ENCODE data around the gene HDGFL2. TPM values are rescaled to one million over a fixed set of nuclear protein-coding genes. Genes with fewer than 3 reads are reported as not detected.

Gene HDGFL2
- total and polyA plus RNA-seq, 5 experiments from 2014 or later = 15.0 to 40.0 (median 25.3) TPM

DNA sequence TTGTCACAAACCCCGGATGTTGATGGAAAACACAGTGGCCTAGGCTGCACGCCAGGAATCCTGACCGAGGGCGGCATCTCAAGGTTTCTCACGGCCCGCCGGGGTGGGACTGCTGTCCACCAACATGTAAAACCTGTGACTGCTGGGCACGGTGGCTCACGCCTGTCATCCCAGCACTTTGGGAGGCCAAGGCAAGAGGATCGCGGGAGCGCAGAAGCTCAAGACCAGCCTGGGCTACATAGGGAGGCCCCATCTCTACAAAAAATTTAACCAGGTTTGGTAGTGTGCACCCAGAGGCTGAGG lies 35.0 kb downstream of the HDGFL2 start:
- ATAC-seq = no peak
- no peak overlapping the region for H3K27ac Mint-ChIP-seq
- H3K4me1 Mint-ChIP-seq = no peaks in the 10 kb centered on the region
- no peak for DNase-seq
- no peaks in the 10 kb centered on the region for H3K9me3 Mint-ChIP-seq
- peaks cover 0 to 7% (median 2%) of the 10 kb centered on the region in 3 donors for H3K36me3 Mint-ChIP-seq
- H3K4me3 Mint-ChIP-seq = no peak overlapping the region
- H3K27me3 Mint-ChIP-seq = no peaks in the 10 kb centered on the region
- POLR2A ChIA-PET = no interaction called here

DNA sequence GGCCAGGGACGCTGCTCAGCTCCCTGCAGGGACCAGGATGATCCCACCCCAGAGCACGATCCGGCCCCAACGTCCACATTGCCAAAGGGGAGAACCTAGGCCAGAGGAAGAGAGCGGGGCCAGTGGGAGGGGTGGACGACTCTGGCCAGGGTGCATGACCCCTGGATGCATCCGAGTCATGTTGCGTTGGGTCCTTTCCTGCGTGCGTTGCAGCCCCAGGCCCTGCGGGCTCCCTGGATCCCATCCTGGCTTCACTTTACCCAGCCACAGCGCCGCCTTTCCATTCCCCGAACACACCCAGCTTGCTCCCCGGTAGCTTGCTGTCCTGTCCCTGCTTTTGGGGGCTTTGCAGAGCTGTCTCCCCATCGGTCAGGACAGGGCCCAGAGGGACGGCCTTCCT lies 35.7 kb downstream of the HDGFL2 start:
- no peak overlapping the region for H3K4me3 Mint-ChIP-seq
- peaks cover 0 to 4% (median 2%) of the 10 kb centered on the region in 3 donors for H3K36me3 Mint-ChIP-seq
- no peak overlapping the region for H3K27ac Mint-ChIP-seq
- POLR2A ChIA-PET = no interaction called here
- no peaks in the 10 kb centered on the region for H3K27me3 Mint-ChIP-seq
- H3K9me3 Mint-ChIP-seq = no peaks in the 10 kb centered on the region
- no peak for DNase-seq
- no peaks in the 10 kb centered on the region for H3K4me1 Mint-ChIP-seq
- ATAC-seq = no peak

DNA sequence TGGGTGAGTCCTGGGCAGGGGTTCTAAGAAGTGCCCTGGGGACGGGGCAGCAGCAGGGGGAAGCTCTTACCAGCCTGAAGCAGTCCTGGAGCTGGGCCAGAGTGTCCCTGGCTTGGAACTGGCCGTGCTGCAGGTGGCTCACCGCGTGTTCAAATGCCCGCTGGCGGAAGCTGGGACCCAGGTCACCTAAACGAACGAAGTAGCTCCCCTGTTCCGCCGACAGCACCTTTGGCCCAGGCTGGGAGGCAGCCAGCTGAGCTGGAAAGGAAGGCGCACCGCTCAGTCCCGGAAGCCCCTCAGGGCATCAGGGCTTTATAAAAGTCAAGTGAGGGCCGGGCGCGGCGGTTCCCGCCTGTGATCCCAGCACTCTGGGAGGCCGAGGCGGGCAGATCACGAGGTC lies 36.6 kb downstream of the HDGFL2 start:
- POLR2A ChIA-PET = no interaction called here
- no peak for ATAC-seq

DNA sequence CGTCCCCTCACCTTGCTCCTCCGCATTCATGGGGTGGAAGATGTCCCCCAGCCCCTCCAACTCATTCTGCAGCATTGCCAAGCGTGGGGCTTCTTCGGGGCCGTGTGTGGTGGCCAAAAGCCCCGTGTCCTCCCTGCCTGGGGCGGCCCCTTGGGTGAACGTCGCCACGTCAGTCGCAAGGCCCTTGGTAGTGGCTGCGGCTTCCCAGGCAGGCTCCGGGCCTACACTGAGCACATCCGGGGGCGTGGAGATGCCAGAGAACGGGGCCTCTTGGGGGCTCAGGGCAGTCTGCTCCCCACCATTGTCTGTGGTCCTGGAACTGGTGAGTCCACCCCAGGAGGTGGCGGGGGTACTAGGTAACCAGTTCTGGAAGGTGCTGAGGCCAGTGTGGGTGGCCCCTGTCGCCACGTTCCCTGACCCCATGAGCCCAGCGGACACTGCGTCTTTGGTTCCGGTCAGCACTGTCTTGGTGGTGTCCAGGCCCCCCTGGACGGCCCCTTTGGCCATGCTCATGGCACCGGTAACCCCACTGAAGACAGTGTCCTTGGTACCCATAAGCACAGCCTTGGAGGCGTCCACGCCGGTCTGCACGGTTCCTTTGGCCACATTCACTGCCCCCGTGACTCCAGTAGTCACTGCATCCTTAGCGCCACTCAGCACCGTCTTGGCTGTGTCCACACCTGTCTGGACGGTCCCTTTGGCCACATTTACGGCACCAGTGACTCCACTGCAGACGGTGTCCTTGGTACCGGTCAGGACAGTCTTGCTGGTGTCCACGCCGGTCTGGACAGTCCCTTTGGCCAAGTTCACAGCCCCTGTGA lies 38.5 kb downstream of the HDGFL2 start:
- DNase-seq = peak in 1 of 10 donors; percentile 12
- POLR2A ChIA-PET = no interaction called here
- peak in 1 of 2 donors; percentile 29 for ATAC-seq

More for the DNA sequence above, 36.6 kb downstream of the HDGFL2 start:
- H3K36me3 Mint-ChIP-seq = peaks cover 0 to 4% (median 2%) of the 10 kb centered on the region in 3 donors
- no peaks in the 10 kb centered on the region for H3K27me3 Mint-ChIP-seq
- no peaks in the 10 kb centered on the region for H3K4me1 Mint-ChIP-seq
- H3K9me3 Mint-ChIP-seq = no peaks in the 10 kb centered on the region
- DNase-seq = no peak
- H3K27ac Mint-ChIP-seq = no peak overlapping the region
- no peak overlapping the region for H3K4me3 Mint-ChIP-seq

DNA sequence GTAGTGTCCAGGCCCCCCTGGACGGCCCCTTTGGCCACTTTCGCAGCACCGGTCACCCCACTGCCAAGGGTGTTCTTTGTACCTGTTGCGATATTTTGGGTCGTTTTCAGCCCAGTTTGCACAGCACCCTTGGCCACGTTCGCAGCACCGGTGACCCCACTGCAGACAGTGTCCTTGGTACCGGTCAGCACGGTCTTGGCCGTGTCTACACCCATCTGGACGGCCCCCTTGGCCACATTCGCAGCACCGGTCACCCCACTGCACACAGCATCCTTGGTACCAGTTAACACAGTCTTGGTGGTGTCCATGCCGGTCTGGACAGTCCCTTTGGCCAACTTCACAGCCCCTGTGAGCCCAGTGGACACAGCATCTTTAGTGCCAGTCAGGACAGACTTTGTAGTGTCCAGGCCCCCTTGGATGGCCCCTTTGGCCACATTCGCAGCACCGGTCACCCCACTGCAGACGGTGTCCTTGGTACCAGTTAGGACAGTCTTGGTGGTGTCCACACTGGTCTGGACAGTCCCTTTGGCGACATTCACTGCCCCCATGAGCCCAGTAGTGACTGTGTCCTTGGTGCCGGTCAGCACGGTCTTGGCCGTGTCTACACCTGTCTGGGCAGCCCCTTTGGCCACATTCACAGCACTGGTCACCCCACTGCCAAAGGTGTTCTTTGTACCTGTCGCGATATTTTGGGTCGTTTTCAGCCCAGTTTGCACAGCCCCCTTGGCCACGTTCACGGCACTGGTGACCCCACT lies 39.4 kb downstream of the HDGFL2 start:
- Mint-ChIP-seq H3K4me1 (no peaks in the 10 kb centered on the region), H3K4me3 (no peak overlapping the region), H3K27ac (no peak overlapping the region), H3K27me3 (peaks cover 0 to 3% (median 0%) of the 10 kb centered on the region in 5 donors), H3K36me3 (no peaks in the 10 kb centered on the region), H3K9me3 (no peaks in the 10 kb centered on the region)
- ATAC-seq (no peak), DNase-seq (no peak)
- POLR2A ChIA-PET = no interaction called here

More for the DNA sequence above, 38.5 kb downstream of the HDGFL2 start:
- Mint-ChIP-seq H3K4me1 (no peaks in the 10 kb centered on the region), H3K9me3 (no peaks in the 10 kb centered on the region), H3K36me3 (peaks cover 0 to 2% (median 0%) of the 10 kb centered on the region in 3 donors), H3K4me3 (no peak overlapping the region), H3K27ac (no peak overlapping the region), H3K27me3 (peaks cover 0 to 3% (median 0%) of the 10 kb centered on the region in 5 donors)

DNA sequence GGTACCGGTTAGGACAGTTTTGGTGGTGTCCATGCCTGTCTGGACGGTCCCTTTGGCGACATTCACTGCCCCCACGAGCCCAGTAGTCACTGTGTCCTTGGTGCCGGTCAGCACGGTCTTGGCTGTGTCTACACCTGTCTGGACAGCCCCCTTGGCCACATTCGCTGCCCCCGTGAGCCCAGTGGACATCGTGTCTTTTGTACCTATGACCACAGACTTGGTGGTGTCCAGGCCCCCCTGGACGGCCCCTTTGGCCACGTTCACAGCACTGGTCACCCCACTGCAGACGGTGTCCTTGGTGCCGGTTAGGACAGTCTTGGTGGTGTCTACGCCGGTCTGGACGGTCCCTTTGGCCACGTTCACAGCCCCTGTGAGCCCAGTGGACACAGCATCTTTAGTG lies 40.0 kb downstream of the HDGFL2 start:
- no peak overlapping the region for H3K4me3 Mint-ChIP-seq
- H3K9me3 Mint-ChIP-seq = no peaks in the 10 kb centered on the region
- ATAC-seq = no peak
- POLR2A ChIA-PET = no interaction called here
- H3K36me3 Mint-ChIP-seq = no peaks in the 10 kb centered on the region
- no peak for DNase-seq
- H3K27ac Mint-ChIP-seq = no peak overlapping the region
- peaks cover 0 to 3% (median 0%) of the 10 kb centered on the region in 5 donors for H3K27me3 Mint-ChIP-seq
- no peaks in the 10 kb centered on the region for H3K4me1 Mint-ChIP-seq

DNA sequence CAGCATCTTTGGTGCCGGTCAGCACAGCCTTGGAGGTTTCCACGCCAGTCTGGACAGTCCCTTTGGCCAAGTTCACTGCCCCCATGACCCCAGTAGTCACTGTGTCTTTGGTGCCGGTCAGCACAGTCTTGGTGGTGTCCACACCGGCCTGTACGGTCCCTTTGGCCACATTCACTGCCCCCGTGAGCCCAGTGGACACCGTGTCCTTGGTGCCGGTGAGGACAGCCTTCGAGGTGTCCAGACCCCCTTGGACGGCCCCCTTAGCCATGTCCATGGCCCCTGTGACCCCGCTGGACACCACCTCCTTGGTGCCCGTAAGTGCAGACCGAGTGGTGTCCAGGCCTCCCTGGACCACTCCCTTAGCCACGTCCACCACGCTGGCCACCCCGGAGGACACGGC lies 41.2 kb downstream of the HDGFL2 start:
- DNase-seq (no peak), ATAC-seq (no peak)
- POLR2A ChIA-PET = no interaction called here
- no peak overlapping the region for H3K27ac Mint-ChIP-seq
- no peak overlapping the region for H3K4me3 Mint-ChIP-seq
- peaks cover 0 to 3% (median 0%) of the 10 kb centered on the region in 5 donors for H3K27me3 Mint-ChIP-seq
- no peaks in the 10 kb centered on the region for H3K36me3 Mint-ChIP-seq
- H3K4me1 Mint-ChIP-seq = no peaks in the 10 kb centered on the region
- H3K9me3 Mint-ChIP-seq = no peaks in the 10 kb centered on the region

DNA sequence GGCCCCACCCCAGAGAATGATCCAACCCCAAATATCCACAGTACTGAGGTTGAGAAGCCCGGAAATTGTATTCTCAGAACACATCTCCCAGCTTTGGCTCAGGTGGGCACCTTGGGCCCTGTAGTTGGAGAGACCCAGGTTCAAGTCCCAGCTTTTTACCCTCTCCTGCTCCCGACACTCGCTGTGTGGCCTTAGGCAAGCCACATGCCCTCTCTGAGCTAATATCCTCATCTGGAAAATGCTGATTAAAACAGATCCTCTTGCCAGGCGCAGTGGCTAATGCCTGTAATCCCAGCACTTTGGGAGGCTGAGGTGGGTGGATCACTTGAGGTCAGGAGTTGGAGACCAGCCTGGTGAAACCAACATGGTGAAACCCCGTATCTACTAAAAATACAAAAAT lies 43.6 kb downstream of the HDGFL2 start:
- POLR2A ChIA-PET = no interaction called here
- Mint-ChIP-seq H3K4me3 (no peak overlapping the region), H3K36me3 (no peaks in the 10 kb centered on the region), H3K27ac (no peak overlapping the region), H3K4me1 (peaks cover 0 to 2% (median 0%) of the 10 kb centered on the region in 4 donors), H3K27me3 (peaks cover 0 to 14% (median 5%) of the 10 kb centered on the region in 5 donors), H3K9me3 (no peaks in the 10 kb centered on the region)
- ATAC-seq = no peak
- no peak for DNase-seq

DNA sequence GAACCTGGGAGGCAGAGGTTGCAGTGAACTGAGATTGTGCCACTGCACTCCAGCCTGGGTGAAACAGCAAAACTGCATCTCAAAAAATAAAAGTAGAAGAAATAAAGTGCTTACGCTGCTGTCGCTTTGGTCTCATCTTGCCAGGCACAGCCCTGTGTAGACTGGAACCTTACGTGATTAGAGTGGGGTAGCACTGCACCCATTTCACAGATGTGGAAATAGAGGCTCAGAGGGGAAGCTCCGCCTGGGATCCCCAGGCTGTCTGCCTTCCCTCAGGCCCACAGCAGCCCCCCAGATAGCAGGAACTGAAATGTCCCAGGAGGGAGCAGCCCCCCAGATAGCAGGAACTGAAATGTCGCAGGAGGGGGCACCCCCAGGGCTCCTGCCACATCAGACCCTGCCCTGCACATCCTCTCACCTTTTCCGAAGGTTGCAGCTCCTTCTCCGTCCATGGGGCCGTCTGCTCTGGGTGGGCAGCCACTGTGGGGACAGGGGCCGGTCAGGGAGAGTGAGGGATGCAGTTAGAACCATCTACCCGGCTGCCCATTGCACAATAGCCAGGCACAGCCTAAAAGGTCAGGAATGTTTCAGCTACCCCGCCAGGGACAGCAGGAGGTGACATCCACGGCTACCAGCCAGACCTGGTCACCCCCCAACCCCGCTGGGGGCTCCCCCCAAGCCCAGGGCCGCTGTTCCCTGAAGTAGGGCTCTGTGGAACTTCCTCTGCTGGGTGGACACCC lies 44.3 kb downstream of the HDGFL2 start:
- H3K4me1 Mint-ChIP-seq = peaks cover 0 to 2% (median 0%) of the 10 kb centered on the region in 4 donors
- H3K4me3 Mint-ChIP-seq = no peak overlapping the region
- H3K27ac Mint-ChIP-seq = peak overlapping the region in 1 of 10 donors; percentile 9
- DNase-seq = no peak
- H3K36me3 Mint-ChIP-seq = no peaks in the 10 kb centered on the region
- no peaks in the 10 kb centered on the region for H3K9me3 Mint-ChIP-seq
- ATAC-seq = no peak
- peaks cover 0 to 18% (median 9%) of the 10 kb centered on the region in 5 donors for H3K27me3 Mint-ChIP-seq
- POLR2A ChIA-PET = interaction anchor here (1.0 kb wide), 1 partner anchor 13 kb away, joined by 3 read pairs; no protein-coding TSS in a partner anchor

DNA sequence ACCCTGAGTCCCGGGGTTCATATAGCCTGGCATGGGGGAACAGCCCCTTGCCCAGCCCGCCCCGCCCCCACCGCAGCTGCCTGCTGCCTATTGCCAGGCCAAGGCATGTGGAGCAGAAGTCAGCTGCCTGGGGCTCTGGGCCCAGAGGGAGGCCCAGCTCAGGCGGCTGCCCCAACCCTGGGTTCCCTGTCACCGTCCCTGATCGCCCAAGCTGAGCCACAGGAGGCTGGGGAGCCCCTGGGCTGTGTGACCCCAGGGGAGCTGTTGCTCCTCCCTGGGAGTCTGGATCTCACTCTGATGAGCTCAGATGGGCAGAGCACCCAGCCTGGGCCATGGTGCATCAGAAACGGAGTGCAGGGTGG lies 44.8 kb downstream of the HDGFL2 start:
- Mint-ChIP-seq H3K27me3 (peaks cover 0 to 21% (median 9%) of the 10 kb centered on the region in 5 donors), H3K4me1 (peaks cover 0 to 2% (median 0%) of the 10 kb centered on the region in 4 donors), H3K36me3 (no peaks in the 10 kb centered on the region), H3K9me3 (no peaks in the 10 kb centered on the region), H3K4me3 (no peak overlapping the region), H3K27ac (no peak overlapping the region)
- POLR2A ChIA-PET = interaction anchor here (1.0 kb wide), 1 partner anchor 13 kb away, joined by 3 read pairs; no protein-coding TSS in a partner anchor
- DNase-seq = no peak
- no peak for ATAC-seq

DNA sequence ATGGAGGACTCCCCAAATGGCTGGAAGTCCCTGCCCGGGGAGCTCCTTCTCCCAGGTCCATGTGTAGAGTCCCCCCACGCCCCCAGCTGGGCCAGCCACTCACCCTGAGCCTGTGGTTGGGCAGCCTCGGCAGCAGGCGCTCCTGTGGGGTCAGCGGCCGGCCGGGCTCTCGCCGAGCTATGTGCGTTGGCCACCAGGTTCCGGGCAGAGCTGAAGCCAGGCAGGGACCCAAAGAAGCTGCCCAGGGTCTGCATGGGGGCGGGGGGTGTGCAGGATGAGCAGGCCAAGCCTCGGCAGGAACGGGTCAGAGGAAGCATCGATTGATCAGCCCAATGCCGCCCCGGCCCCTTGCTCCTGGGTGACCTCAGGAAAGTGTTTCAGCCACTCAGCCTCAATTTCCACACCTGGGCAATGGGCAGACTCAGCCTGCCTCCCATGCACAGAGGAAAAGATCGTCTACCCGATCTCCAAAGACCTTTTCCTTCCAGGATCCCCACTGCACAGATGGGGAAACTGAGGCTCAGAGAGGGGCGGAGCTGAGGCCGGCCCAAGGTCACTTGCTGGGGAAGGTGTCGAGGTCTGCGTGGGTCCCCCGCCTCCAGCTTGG lies 45.5 kb downstream of the HDGFL2 start:
- POLR2A ChIA-PET = interaction anchor here (1.0 kb wide), 1 partner anchor 14 kb away, joined by 3 read pairs; no protein-coding TSS in a partner anchor
- DNase-seq = no peak
- Mint-ChIP-seq H3K36me3 (no peaks in the 10 kb centered on the region), H3K27me3 (peaks cover 0 to 21% (median 9%) of the 10 kb centered on the region in 5 donors), H3K4me1 (peaks cover 0 to 2% (median 0%) of the 10 kb centered on the region in 4 donors), H3K27ac (no peak overlapping the region), H3K4me3 (no peak overlapping the region), H3K9me3 (no peaks in the 10 kb centered on the region)
- no peak for ATAC-seq

DNA sequence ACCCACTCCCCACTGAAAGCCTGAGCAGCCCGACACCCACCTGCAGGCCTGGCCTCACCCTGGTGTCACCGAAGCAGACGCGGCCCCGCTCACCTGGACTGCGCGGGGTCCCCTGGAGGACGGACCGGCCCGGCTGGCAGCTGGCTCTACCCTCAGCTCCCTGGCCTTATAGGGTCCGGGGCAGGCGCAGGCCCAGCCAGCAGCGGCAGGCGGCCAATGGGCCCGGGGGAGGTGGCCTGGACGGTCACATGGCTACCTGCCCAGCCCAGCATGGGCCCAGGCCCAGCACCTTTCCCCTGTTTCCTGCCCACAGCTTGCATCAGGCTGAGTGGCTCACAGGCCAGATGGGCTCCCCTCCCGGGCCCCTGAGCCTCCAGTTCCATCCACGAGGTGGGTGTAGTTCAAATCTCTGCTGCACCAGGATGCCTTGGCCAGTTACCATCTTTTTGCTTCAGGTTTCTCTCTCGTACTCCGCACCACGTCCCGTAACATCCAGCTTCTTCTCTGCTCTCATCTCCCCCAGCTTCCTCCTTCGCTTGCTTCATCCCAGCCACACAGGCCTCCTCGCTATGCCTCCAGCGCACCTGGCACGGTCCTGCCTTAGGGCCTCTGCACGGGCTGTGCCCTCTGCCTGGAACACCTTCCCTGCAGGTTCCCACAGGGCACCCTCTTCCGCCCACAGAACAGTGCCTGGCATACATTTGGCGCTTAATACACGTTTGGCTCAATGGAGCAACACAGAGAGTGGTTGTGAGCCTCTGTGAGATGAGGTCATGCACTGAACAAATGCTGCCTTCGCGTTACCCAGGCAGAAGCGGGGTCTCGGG lies 46.5 kb downstream of the HDGFL2 start, which contains the start of gene PLIN4:
TSS of gene PLIN4 (minus strand) at position 142 of the 827 bp plus-strand sequence. CDS start 214 bp downstream, outside the sequence.
- H3K9me3 Mint-ChIP-seq = no peaks in the 10 kb centered on the region
- H3K36me3 Mint-ChIP-seq = no peaks in the 10 kb centered on the region
- no peak for ATAC-seq
- POLR2A ChIA-PET = interaction anchor here (0.6 kb wide), 1 partner anchor 468 kb away, joined by 3 read pairs; no protein-coding TSS in a partner anchor
- H3K4me3 Mint-ChIP-seq = no peak within 1 kb of the TSS
- peaks cover 0 to 21% (median 9%) of the 10 kb centered on the region in 5 donors for H3K27me3 Mint-ChIP-seq
- peak within 1 kb of the TSS in 1 of 10 donors; percentile 40 for H3K27ac Mint-ChIP-seq
- DNase-seq = no peak
- H3K4me1 Mint-ChIP-seq = peaks cover 0 to 2% (median 0%) of the 10 kb centered on the region in 4 donors
